ENCODE results near the gene DNAJC8. TPM values are rescaled to one million over a fixed set of nuclear protein-coding genes. Genes with fewer than 3 reads are reported as not detected.

DNAJC8 gene
- total and polyA plus RNA-seq, 2 of the 8 experiments (the other 6 are each of a cell fraction or from before 2014, with no cell fraction given): 116 to 134 TPM

DNA sequence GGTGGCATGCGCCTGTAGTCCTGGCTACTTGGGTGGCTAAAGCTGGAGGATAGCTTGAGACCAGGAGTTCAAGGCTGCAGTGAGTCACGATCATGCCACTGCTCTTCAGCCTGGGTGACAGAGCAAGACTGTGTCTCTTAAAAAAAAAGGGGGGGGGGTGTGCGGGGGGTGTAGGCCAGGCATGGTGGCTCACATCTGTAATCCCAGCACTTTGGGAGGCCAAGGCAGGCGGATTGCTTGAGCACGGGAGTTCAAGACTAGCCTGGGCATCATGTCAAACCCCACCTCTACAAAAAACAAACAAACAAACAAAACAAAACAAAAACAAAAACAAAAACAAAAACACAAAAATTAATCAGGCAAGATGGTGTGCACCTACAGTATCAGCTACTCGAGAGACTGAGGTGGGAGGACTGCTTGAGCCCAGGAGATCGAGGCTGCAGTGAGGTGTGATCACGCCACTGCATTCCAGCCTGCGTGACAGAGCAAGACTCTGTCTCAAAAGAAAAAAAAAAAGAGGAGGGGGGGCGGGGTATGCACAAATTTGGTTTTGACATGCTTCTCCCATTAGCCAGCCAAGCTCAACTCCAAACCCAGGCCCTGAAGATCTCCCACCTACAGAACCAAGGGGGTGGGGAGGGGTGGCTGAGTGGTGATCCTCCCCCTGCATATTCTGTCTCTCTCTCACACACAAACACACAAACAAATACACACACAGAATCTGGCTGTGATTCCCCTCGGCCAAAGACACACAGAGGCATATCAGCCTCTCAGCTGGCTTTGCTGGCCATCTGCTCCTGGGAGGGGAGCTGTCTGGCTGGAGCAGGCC is 59.5 kb downstream of the DNAJC8 start:
- Histone ChIP-seq H2BK5ac (ENCODE audit: low read depth, low read length) (no peak overlapping the region), H3K14ac (ENCODE audit: insufficient read length) (peak overlapping the region; percentile 49), H3K23ac (ENCODE audit: insufficient read length) (no peak overlapping the region), H3K4ac (replicated peaks; ENCODE audit: insufficient read length, low read depth, low read length) (no peak overlapping the region), H3K9me3 (ENCODE audit: insufficient read depth in 2 of 2, low read depth in 1 of 2, low read length in 1 of 2) (no peaks in the 10 kb centered on the region), H2BK12ac (ENCODE audit: low read depth, low read length) (no peak overlapping the region), H3K56ac (replicated peaks; ENCODE audit: insufficient read length, low read depth, low read length) (no peak overlapping the region), H2BK120ac (replicated peaks; ENCODE audit: low read depth, low read length) (no peak overlapping the region), H3K79me1 (ENCODE audit: low read depth, low read length) (no peaks in the 10 kb centered on the region), H3K9ac (replicated peaks in 1 of 4; ENCODE audit: extremely low read depth in 1 of 4, low read depth in 3 of 4, low read length in 3 of 4) (no peak overlapping the region), H2AFZ (ENCODE audit: low read length) (no peak overlapping the region), H3K27me3 (replicated peaks in 1 of 4; ENCODE audit: control insufficient read depth in 3 of 4, extremely low read depth in 1 of 4, insufficient read depth in 3 of 4, low read length in 3 of 4) (no peaks in the 10 kb centered on the region), H2AK5ac (ENCODE audit: low read depth, low read length) (no peak overlapping the region), H4K5ac (ENCODE audit: insufficient read length, low read depth, low read length) (no peak overlapping the region), H3K4me3 (ENCODE audit: extremely low read depth in 1 of 4, insufficient read depth in 2 of 4, low read depth in 3 of 4, low read length in 4 of 4) (no peak overlapping the region), H2BK20ac (ENCODE audit: low read length) (no peak overlapping the region), H3K18ac (ENCODE audit: extremely low read depth, low read length) (no peak overlapping the region; the same call in 1 of the 2 replicates), H3K4me2 (ENCODE audit: insufficient read depth in 1 of 2, low read depth in 2 of 2, low read length in 2 of 2) (no peak overlapping the region), H3K79me2 (ENCODE audit: control insufficient read depth in 1 of 2, insufficient read depth in 2 of 2, low read length in 2 of 2) (no peaks in the 10 kb centered on the region), H4K20me1 (replicated peaks in 1 of 2; ENCODE audit: control insufficient read depth in 1 of 2, insufficient read depth in 2 of 2, low read length in 2 of 2) (no peaks in the 10 kb centered on the region), H4K91ac (replicated peaks; ENCODE audit: insufficient read length, low read length) (no peak overlapping the region), H3K4me1 (replicated peaks in 1 of 4; ENCODE audit: control insufficient read depth in 3 of 4, insufficient read depth in 4 of 4, low read length in 3 of 4) (peaks cover 0 to 3% (median 0%) of the 10 kb centered on the region in 4 experiments; a peak in 1 of 7 replicates), H3K27ac (ENCODE audit: low read depth, low read length) (no peak overlapping the region), H3K36me3 (ENCODE audit: control insufficient read depth in 2 of 4, insufficient read depth in 4 of 4, low read length in 3 of 4) (no peaks in the 10 kb centered on the region), H2BK15ac (ENCODE audit: low read length) (no peak overlapping the region), H4K8ac (ENCODE audit: extremely low read depth, insufficient read depth, low read length) (peak overlapping the region; percentile 82; the same call in 1 of the 2 replicates), H3K23me2 (ENCODE audit: low read depth, low read length) (no peaks in the 10 kb centered on the region)
- ChIA-PET POLR2A (ENCODE audit: partially characterized antibody) (interaction anchor here (0.8 kb wide), 1 partner anchor 87 kb away, joined by 3 read pairs; no protein-coding TSS in a partner anchor), CTCF (ENCODE audit: partially characterized antibody) (interaction anchor here (0.6 to 4.0 kb wide), 8 partner anchors 20 to 189 kb away, joined by 3 to 9 read pairs (median 4); no protein-coding TSS in a partner anchor)
- DNase-seq (ENCODE audit: low read depth in 1 of 2, low spot score in 2 of 2) (no peak), FAIRE-seq (no peak)
- WGBS, 2 experiments (ENCODE audit: extremely low coverage in 1 of 2, insufficient coverage in 1 of 2, insufficient read length in 1 of 2, insufficient replicate concordance in 2 of 2, low coverage in 1 of 2, low lambda C conversion rate in 2 of 2, missing lambda C conversion rate in 1 of 2): 81% methylated on average over 10 of the region's 11 CpGs; no CpG with 5 or more reads in 1 of the 2 experiments
- TF ChIP-seq ASH2L (IDR thresholded peaks at IDR 0.05; ENCODE audit: low read length): no peak
- no peak for TF ChIP-seq RBBP5 (IDR thresholded peaks at IDR 0.05; ENCODE audit: borderline replicate concordance, low read depth, low read length)
- no peak for TF ChIP-seq PHF8 (conservative IDR thresholded peaks at IDR 0.05; ENCODE audit: low read depth, low read length)
- TF ChIP-seq EGR1 (IDR thresholded peaks at IDR 0.05; ENCODE audit: borderline replicate concordance, low read depth, low read length): no peak
- no peak for TF ChIP-seq RFX5 (IDR thresholded peaks at IDR 0.05; ENCODE audit: borderline replicate concordance, low read depth, low read length)
- no peak for TF ChIP-seq RXRA (IDR thresholded peaks at IDR 0.05; ENCODE audit: insufficient read depth, low read depth, low read length)
- TF ChIP-seq, protein P1, sequence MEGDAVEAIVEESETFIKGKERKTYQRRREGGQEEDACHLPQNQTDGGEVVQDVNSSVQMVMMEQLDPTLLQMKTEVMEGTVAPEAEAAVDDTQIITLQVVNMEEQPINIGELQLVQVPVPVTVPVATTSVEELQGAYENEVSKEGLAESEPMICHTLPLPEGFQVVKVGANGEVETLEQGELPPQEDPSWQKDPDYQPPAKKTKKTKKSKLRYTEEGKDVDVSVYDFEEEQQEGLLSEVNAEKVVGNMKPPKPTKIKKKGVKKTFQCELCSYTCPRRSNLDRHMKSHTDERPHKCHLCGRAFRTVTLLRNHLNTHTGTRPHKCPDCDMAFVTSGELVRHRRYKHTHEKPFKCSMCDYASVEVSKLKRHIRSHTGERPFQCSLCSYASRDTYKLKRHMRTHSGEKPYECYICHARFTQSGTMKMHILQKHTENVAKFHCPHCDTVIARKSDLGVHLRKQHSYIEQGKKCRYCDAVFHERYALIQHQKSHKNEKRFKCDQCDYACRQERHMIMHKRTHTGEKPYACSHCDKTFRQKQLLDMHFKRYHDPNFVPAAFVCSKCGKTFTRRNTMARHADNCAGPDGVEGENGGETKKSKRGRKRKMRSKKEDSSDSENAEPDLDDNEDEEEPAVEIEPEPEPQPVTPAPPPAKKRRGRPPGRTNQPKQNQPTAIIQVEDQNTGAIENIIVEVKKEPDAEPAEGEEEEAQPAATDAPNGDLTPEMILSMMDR (IDR thresholded peaks at IDR 0.05; ENCODE audit: control extremely low read depth in 1 of 3, insufficient read depth in 1 of 3, low read depth in 1 of 3, low read length in 3 of 3): no peak
- TF ChIP-seq CTBP2 (IDR thresholded peaks at IDR 0.05; ENCODE audit: borderline replicate concordance, insufficient read depth, insufficient read length, low read length): no peak
- TF ChIP-seq MAX (IDR thresholded peaks at IDR 0.05): no peak
